ENCODE results near the gene HDHD5.

The HDHD5 gene

GRCh38 chr22:17158568-17159503, at the start of gene HDHD5:
TSS of gene HDHD5 (minus strand) at chr22:17159277. CDS start at chr22:17159251, 26 bp downstream.
- DNase-seq (ENCODE audit: low read depth) = peak; percentile 80

- DNase-seq (ENCODE audit: low read depth) = no peak
These were observed 46.4 kb upstream of the HDHD5 start for GRCh38 chr22:17205432-17205831.

- no peak for DNase-seq (ENCODE audit: low read depth)
These were observed 42.3 kb upstream of the HDHD5 start for GRCh38 chr22:17201285-17201945.

- DNase-seq (ENCODE audit: low read depth) = no peak
These were observed 40.1 kb upstream of the HDHD5 start for GRCh38 chr22:17199003-17199731.

GRCh38 chr22:17198170-17199002, 39.3 kb upstream of the HDHD5 start:
- DNase-seq (ENCODE audit: low read depth) = no peak

GRCh38 chr22:17194213-17194612, 35.1 kb upstream of the HDHD5 start:
- DNase-seq (ENCODE audit: low read depth) = no peak

GRCh38 chr22:17192186-17192585, 33.1 kb upstream of the HDHD5 start:
- no peak for DNase-seq (ENCODE audit: low read depth)

- no peak for DNase-seq (ENCODE audit: low read depth)
These were observed 32.2 kb upstream of the HDHD5 start for GRCh38 chr22:17191163-17191784.

GRCh38 chr22:17190702-17191101, 31.6 kb upstream of the HDHD5 start:
- no peak for DNase-seq (ENCODE audit: low read depth)

- no peak for DNase-seq (ENCODE audit: low read depth)
These were observed 17.6 kb upstream of the HDHD5 start for GRCh38 chr22:17176715-17177114.

GRCh38 chr22:17172029-17172833, 13.2 kb upstream of the HDHD5 start:
- no peak for DNase-seq (ENCODE audit: low read depth)

- DNase-seq (ENCODE audit: low read depth) = peak; percentile 70
These were observed 12.3 kb upstream of the HDHD5 start for GRCh38 chr22:17171153-17172028.

GRCh38 chr22:17167486-17167885, 8.4 kb upstream of the HDHD5 start:
- DNase-seq (ENCODE audit: low read depth) = no peak

GRCh38 chr22:17164392-17165024, 5.4 kb upstream of the HDHD5 start:
- no peak for DNase-seq (ENCODE audit: low read depth)

- no peak for DNase-seq (ENCODE audit: low read depth)
These were observed 3.7 kb upstream of the HDHD5 start for GRCh38 chr22:17162731-17163130.

GRCh38 chr22:17161991-17162390, 2.9 kb upstream of the HDHD5 start:
- no peak for DNase-seq (ENCODE audit: low read depth)

- peak; percentile 38 for DNase-seq (ENCODE audit: low read depth)
These were observed 451 bp upstream of the HDHD5 start for GRCh38 chr22:17159504-17159951.

- no peak for DNase-seq (ENCODE audit: low read depth)
These were observed 905 bp downstream of the HDHD5 start for GRCh38 chr22:17158176-17158567.

GRCh38 chr22:17157714-17158113, 1.4 kb downstream of the HDHD5 start:
- DNase-seq (ENCODE audit: low read depth) = no peak

Measured in stimulated activated CD8-positive, alpha-beta memory T cell treated with anti-CD3 and anti-CD28 coated beads, Interleukin-15, amount 100 ng/mL, for 24 hours (primary cell).